H1 (cell line): ENCODE data around the gene SLC4A11. TPM values are rescaled to one million over a fixed set of nuclear protein-coding genes. Genes with fewer than 3 reads are reported as not detected.

Experiments used
- KDM1A ChIP-seq: fragments of 200-600, 300-600 bp; sonication (generic); IDR thresholded peaks from 2 replicates; pipeline ENCODE4 v1.7.1; 2016; ENCODE audit warnings: mild to moderate bottlenecking, low read length, borderline replicate concordance
- KDM4A ChIP-seq: IDR thresholded peaks from one replicate; pipeline ENCODE4 v1.7.1; 2012; ENCODE audit warnings: low read depth, mild to moderate bottlenecking, moderate library complexity, low read length, inconsistent platforms; ENCODE audit not compliant: severe bottlenecking
- KDM5A ChIP-seq: fragments of 200-600 bp; IDR thresholded peaks from 2 replicates; pipeline ENCODE4 v1.7.1; 2012; ENCODE audit warnings: mild to moderate bottlenecking, low read length, inconsistent platforms, mixed read lengths
- MAX ChIP-seq: IDR thresholded peaks from 2 replicates; pipeline ENCODE4 v1.6.1; 2012; ENCODE audit warnings: inconsistent platforms
- RXRA ChIP-seq: IDR thresholded peaks from 2 replicates; pipeline ENCODE4 v1.6.1; 2011; ENCODE audit warnings: low read depth, mild to moderate bottlenecking, low read length, moderate library complexity; ENCODE audit not compliant: insufficient read depth
- SIN3A ChIP-seq, 2 experiments: IDR thresholded peaks in 1 of 2; conservative IDR thresholded peaks in 1 of 2; 2 replicates each; pipeline ENCODE4 v1.6.1; 2011 to 2012; ENCODE audit warnings: low read length in 2 of 2, improper control_type of control experiment in 1 of 2, low read depth in 1 of 2, mild to moderate bottlenecking in 1 of 2
- polyA plus RNA-seq, 7 experiments: library from polyadenylated mRNA; depleted of rRNA in 3 of 7; stranded (reverse) in 5 of 7; unstranded in 2 of 7; fragments of >200 nt in 5 of 7; fragments of 200-250 nt in 2 of 7; gene quantifications; 1 replicate in 5 of 7; 2 replicates in 1 of 7; 4 replicates in 1 of 7; pipeline versions ENCODE4 v1.2.1 to v1.2.3, GENCODE V29; 2011 to 2013; ENCODE audit warnings: missing spikeins in 2 of 7, mixed read lengths in 2 of 7
- total RNA-seq: library from RNA; stranded (reverse); fragmentation: NEBNext Ultra II Directional; extraction: Animal tissue kit (Norgen Biotek cat#: 25700); gene quantifications from 2 replicates; pipeline ENCODE4 v1.2.1, GENCODE V29; 2021

The SLC4A11 gene
- total and polyA plus RNA-seq, 2 of the 8 experiments (the other 6 are each of a cell fraction or from before 2014, with no cell fraction given), result 11.9 to 32.3 TPM

GRCh38 chr20:3221398-3222226, 17.4 kb downstream of the SLC4A11 start (continued):
- TF ChIP-seq KDM1A (no peak), KDM5A (no peak), RXRA (no peak), MAX (no peak), SIN3A (conservative IDR thresholded peaks at IDR 0.05 in 1 of 2, IDR thresholded peaks at IDR 0.05 in 1 of 2; ENCODE audit: low read depth in 1 of 2, low read length in 2 of 2) (no peak), KDM4A (no peak)
